GM12874 (cell line): ENCODE measurements around the gene GNAO1.

Source experiments
- TF ChIP-seq, protein P1 (sequence below): IDR thresholded peaks from 2 replicates; pipeline ENCODE4 v1.5.1; 2011; ENCODE audit warnings: low read depth, mild to moderate bottlenecking, control low read depth, low read length, moderate library complexity; ENCODE audit not compliant: insufficient read depth

GNAO1 gene

DNA sequence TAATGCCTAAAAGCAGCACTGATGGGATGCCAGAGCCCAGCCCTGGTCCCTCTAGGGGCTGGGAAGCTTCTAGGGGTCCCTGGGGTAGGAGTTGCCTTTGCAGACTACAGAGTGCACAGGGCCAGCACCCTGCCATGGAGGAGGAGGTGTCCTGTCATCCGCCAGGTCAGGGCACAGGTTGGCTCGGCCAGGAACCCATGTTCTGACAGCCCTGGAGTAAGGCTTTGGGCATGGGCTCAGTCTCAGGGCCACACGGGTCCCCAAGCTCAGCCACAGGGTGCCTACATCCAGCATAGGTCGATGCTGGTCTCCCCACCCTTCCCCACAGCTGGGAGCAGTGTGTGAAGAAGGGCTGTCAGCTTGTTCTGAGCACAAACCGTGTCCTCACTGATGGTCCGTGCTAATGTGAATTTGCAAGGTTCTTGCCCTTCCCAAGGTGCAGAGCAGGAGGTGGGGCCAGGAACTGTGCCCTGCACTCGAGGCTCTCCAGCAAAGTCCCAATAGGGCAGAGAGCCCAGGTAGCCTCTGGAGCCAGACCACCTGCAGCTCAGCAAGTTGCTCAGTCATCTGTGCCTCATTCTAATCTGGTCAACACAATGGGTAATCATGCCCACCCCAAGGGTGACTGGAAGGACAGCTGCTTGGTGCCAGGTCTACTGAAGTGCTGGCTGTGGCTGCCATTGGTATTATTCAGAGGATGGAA lies 161.2 kb downstream of the GNAO1 start:
- TF ChIP-seq, protein P1, sequence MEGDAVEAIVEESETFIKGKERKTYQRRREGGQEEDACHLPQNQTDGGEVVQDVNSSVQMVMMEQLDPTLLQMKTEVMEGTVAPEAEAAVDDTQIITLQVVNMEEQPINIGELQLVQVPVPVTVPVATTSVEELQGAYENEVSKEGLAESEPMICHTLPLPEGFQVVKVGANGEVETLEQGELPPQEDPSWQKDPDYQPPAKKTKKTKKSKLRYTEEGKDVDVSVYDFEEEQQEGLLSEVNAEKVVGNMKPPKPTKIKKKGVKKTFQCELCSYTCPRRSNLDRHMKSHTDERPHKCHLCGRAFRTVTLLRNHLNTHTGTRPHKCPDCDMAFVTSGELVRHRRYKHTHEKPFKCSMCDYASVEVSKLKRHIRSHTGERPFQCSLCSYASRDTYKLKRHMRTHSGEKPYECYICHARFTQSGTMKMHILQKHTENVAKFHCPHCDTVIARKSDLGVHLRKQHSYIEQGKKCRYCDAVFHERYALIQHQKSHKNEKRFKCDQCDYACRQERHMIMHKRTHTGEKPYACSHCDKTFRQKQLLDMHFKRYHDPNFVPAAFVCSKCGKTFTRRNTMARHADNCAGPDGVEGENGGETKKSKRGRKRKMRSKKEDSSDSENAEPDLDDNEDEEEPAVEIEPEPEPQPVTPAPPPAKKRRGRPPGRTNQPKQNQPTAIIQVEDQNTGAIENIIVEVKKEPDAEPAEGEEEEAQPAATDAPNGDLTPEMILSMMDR = no peak

DNA sequence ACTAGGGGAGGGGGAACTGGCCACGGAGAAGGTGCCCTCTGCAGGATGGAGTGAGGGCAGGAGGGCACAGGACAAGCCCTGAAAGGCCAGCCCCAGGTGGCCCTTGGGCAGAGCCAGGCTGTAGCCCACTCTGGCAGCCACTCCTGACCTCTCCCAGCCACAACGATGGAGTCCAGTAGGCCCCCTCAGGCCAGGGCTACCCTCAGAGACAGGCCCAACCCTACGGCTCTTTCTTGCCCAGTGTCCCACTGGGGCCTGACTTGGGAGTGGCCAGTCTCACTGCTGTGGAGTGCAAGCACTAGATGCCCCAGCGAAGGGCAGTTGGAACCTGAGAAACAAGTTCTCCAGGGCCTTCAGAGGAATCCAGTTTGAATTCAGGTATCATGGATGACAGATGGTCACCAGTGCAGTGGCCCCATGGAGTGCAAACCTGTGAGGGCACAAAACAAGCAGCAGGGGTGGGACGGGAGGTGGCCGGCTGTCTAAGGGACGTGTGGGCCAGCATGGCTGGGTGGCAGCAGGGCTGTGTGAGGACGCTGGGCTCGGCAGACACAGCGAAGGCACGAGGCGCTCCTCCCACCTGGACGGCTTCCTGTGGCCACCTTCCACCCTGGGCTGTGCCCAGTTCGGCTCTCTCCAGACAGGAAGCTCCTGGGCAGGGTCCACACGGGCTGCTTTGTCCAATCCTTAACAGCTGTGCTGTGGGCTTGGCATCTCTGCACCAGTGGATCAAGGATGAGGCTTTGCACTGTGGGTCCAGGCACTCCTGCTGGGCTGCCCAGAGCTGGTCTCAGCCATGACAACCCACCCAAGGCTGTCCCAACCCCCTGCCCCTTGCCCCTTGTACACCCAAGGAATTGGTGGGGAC lies 162.0 kb downstream of the GNAO1 start:
- TF ChIP-seq, protein P1 = no peak

DNA sequence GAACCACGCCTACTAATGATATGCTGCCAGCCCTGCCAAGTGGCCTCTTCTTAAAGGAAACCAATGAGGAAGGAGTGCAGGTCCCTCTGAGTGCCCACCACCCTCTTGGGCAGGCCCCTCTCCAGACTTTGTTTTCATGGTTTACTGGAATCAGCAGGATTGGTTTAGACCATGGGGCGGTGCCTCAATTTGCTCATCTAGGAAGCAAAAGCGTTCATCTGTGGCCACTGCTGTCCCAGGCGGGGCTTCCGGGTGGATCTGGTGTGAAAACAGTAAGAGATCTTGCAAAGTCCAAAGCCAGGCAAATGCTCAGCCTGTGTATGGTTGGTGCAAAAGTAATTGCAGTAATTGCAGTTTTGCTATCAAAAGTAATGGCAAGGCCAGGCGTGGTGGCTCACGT lies 162.7 kb downstream of the GNAO1 start:
- TF ChIP-seq, protein P1 = no peak

DNA sequence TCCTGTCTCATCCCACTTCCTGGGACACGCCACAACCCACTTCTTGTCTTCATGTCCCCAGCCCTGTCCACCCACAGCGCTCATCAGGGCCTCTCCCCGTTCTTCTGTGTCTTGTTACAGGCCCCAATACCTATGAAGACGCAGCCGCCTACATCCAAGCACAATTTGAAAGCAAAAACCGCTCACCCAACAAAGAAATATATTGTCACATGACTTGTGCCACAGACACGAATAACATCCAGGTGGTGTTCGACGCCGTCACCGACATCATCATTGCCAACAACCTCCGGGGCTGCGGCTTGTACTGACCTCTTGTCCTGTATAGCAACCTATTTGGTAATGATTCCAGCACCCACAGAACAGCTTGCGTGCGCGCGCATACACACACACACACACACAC lies 163.5 kb downstream of the GNAO1 start:
- TF ChIP-seq, protein P1 = no peak

DNA sequence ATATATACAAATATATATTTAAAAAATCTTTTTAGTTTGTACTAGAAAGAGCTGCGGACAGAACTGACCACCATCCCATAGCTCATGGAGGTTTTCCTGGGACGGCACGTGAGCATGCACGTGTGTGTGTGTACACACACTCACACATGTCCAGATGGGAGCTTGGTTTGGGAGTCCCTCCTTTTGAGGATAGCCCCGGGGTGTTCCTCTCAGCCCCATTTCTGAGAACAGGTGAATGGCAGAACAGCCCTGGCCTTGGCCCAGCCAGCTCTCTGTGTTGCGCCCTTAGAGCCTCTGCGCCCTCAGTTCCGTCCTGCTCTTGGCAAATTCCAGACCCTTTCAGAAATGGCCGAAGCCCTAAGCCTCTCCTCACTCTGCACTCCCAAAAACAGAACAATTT lies 163.9 kb downstream of the GNAO1 start:
- TF ChIP-seq, protein P1 = no peak

DNA sequence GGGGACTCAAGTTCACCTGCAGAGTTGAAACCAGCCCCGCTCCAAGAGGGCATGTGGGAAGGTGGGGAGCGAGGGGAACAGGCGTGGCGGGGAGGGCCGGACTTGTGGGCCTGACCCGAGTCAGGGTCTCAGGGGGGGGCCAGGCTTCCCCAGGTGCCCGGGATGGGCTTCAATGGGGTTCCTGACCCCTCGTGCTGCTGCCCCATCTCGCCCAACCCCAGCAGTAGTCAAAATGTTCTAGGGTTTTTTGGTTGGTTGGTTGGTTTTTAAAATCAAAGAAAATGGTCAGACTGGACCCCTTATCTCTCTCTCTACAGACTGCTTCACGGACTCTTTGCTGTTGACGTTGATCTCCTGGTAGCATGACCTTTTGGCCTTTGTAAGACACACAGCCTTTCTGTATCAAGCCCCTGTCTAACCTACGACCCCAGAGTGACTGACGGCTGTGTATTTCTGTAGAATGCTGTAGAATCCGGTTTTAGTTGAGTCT lies 164.5 kb downstream of the GNAO1 start:
- TF ChIP-seq, protein P1 = no peak
